ENCODE measurements around the gene CNRIP1.
A peak's percentile ranks its signal among the peaks of the same experiment; 100 is the strongest.

The CNRIP1 gene

GRCh38 chr2:68365087-68365486, 45.3 kb upstream of the CNRIP1 start, which contains the start of gene PLEK:
Gene PLEK (plus strand): TSS chr2:68365282. CDS start chr2:68365352, 70 bp downstream.
- in situ Hi-C loops (cut with MboI; ENCODE audit: low pct_unique_long_range_greater_than_20kb, low sequenced_read_pairs, unreplicated experiment): loop anchor here (5.0 kb wide), 1 partner anchor 77 kb away; no protein-coding TSS in a partner anchor
- TF ChIP-seq CTCF (IDR thresholded peaks at IDR 0.05; ENCODE audit: extremely low read depth, insufficient read depth, missing control alignments): no peak

GRCh38 chr2:68363721-68364120, 44.0 kb upstream of the CNRIP1 start:
- DNase-seq (ENCODE audit: low spot score): no peak
- in situ Hi-C loops (cut with MboI; ENCODE audit: low pct_unique_long_range_greater_than_20kb, low sequenced_read_pairs, unreplicated experiment): no loop called here
- TF ChIP-seq CTCF (IDR thresholded peaks at IDR 0.05; ENCODE audit: extremely low read depth, insufficient read depth, missing control alignments): no peak

More at GRCh38 chr2:68365087-68365486, 45.3 kb upstream of the CNRIP1 start, which contains the start of gene PLEK:
- no peak for DNase-seq (ENCODE audit: low spot score)

- no peak for DNase-seq (ENCODE audit: low spot score)
- no peak for TF ChIP-seq CTCF (IDR thresholded peaks at IDR 0.05; ENCODE audit: extremely low read depth, insufficient read depth, missing control alignments)
- in situ Hi-C loops (cut with MboI; ENCODE audit: low pct_unique_long_range_greater_than_20kb, low sequenced_read_pairs, unreplicated experiment): no loop called here
These were observed 43.0 kb upstream of the CNRIP1 start for GRCh38 chr2:68362749-68363148.

DNA sequence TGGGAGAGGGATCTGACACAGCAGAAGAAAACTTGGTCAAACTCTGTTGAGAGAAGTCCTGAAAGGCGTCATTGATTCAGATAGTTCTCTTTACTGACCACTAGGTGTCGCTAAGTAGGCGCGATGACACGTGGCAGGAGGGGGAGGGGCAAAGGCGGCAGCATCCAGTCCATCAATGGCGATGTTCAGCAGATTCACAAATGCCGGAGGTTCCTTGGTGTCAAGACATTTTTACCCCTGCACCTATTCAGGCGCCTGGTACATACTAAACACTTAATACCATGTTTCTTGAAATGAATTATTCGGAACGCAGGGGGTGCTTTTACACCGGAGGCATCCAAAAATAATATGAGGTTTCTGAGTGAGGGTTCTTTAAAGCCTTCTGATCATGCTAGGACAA, 42.3 kb upstream of the CNRIP1 start:
- peak; percentile 89 for TF ChIP-seq CTCF (IDR thresholded peaks at IDR 0.05; ENCODE audit: extremely low read depth, insufficient read depth, missing control alignments)
- in situ Hi-C loops (cut with MboI; ENCODE audit: low pct_unique_long_range_greater_than_20kb, low sequenced_read_pairs, unreplicated experiment): no loop called here
- peak; percentile 59 for DNase-seq (ENCODE audit: low spot score)

GRCh38 chr2:68359889-68360288, 40.1 kb upstream of the CNRIP1 start:
- in situ Hi-C loops (cut with MboI; ENCODE audit: low pct_unique_long_range_greater_than_20kb, low sequenced_read_pairs, unreplicated experiment): no loop called here
- no peak for TF ChIP-seq CTCF (IDR thresholded peaks at IDR 0.05; ENCODE audit: extremely low read depth, insufficient read depth, missing control alignments)
- DNase-seq (ENCODE audit: low spot score): no peak

GRCh38 chr2:68357605-68358337, 38.0 kb upstream of the CNRIP1 start:
- TF ChIP-seq CTCF (IDR thresholded peaks at IDR 0.05; ENCODE audit: extremely low read depth, insufficient read depth, missing control alignments): peak; percentile 75
- in situ Hi-C loops (cut with MboI; ENCODE audit: low pct_unique_long_range_greater_than_20kb, low sequenced_read_pairs, unreplicated experiment): no loop called here
- DNase-seq (ENCODE audit: low spot score): peak; percentile 57
